AG09319 (cell line): Measurements from ENCODE around the gene CELA2A.
"Not testable (repeated sequence)": the region's sequence is repeated elsewhere in the genome, so short reads cannot be mapped to it uniquely, and the experiment has no call there.

Experiments
- DNase-seq: peaks from one replicate; pipeline ENCODE4 v3.0.0-alpha.2; 2010; ENCODE audit warnings: low read depth; ENCODE audit errors: extremely low read depth
- TF ChIP-seq, protein P1 (sequence below): IDR thresholded peaks from 2 replicates; pipeline ENCODE4 v1.5.1; 2011; ENCODE audit warnings: low read depth, mild to moderate bottlenecking, inconsistent platforms, low read length, moderate library complexity

The CELA2A gene

DNA sequence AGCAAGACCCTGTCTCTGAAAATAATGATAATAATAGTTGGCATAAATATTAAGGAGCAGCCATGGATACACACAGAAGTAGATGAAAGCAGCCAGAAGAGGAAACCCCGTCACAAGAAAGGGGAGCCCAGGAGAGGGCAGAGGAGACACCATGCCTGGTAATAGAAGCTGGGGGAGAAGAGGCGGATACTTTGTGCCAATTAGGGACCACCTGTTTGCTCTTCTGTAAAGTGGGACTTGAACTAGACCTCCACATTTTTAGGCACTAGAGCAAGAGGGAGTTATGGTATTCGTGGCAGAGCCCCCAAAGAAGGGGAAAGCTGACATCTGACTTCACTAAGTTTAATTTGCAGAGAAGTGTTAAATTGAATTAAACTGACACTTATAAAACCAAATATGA lies 31.8 kb downstream of the CELA2A start:
- TF ChIP-seq, protein P1, sequence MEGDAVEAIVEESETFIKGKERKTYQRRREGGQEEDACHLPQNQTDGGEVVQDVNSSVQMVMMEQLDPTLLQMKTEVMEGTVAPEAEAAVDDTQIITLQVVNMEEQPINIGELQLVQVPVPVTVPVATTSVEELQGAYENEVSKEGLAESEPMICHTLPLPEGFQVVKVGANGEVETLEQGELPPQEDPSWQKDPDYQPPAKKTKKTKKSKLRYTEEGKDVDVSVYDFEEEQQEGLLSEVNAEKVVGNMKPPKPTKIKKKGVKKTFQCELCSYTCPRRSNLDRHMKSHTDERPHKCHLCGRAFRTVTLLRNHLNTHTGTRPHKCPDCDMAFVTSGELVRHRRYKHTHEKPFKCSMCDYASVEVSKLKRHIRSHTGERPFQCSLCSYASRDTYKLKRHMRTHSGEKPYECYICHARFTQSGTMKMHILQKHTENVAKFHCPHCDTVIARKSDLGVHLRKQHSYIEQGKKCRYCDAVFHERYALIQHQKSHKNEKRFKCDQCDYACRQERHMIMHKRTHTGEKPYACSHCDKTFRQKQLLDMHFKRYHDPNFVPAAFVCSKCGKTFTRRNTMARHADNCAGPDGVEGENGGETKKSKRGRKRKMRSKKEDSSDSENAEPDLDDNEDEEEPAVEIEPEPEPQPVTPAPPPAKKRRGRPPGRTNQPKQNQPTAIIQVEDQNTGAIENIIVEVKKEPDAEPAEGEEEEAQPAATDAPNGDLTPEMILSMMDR, result no peak
- DNase-seq, result no peak

DNA sequence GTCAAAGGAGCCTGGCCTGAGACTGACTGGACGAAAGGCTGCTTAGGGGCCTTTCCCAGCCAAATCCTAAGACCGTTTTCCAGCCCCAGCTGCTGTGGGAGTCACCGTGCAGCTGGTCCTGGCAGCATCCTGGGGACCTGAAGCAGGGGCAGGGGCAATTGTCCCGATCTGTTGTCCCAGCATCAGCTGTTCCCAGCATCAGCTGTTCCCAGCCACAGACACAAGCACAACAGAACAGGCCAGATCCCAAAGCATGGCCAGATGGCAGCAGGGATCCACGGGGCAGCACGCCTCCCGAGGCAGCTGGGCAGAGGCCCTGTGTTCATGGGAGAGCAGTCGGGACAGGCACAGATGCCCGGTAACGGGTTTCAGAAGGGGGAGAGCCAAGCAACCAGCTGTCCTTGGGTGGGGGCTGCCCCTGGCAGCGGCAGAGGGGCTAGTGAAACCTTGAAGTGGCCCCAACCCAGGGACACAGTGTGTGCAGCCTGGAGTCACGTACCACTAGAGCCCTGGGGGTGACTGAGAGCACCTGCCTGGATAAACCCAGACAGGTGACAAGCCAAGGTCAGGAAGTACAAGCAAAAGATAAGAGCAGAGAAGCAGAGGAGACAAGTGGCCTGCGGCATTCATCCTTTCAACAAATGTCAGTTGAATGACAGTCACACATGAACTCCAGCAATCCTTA lies 32.7 kb downstream of the CELA2A start:
- no peak for DNase-seq
- TF ChIP-seq, protein P1, result no peak

DNA sequence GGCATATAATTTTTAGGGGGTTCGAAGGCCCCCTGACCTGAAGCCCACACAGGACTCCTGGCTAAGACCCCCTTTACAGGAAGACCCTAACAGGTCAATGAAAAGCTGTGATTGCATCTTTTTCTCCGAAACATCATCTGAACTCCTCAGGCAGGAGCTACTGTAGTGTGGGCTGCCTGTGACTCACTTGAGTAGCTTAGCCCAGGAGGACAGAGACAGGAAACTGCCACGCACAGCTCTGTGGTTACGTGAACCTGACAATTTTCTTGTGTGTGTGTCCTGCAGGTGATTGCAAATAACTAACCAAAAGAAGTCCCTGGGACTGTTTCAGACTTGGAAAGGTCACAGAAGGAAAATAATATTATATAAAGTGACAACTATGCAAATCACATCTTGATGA lies 34.5 kb downstream of the CELA2A start:
- DNase-seq, result not testable (repeated sequence)

DNA sequence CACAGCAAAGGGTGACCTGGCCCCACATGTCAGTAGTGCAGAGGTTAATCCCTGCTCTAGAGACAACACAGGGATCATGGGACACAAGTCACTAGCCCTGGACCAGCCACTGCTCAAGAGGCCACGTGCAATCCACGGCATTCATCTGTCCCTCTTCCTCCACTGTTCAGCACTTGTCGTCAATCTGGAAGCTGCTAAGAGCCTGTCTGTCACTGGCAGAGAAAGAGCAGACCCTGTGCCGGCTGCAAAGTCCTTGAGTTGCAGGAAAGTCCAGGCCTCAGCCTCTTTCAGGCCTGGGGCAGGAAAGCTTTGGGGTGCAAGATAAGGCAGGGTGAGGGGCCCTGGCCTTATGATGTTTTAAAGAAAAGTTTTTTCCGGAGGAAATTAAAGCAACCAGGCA lies 36.1 kb downstream of the CELA2A start:
- TF ChIP-seq, protein P1, result no peak

DNA sequence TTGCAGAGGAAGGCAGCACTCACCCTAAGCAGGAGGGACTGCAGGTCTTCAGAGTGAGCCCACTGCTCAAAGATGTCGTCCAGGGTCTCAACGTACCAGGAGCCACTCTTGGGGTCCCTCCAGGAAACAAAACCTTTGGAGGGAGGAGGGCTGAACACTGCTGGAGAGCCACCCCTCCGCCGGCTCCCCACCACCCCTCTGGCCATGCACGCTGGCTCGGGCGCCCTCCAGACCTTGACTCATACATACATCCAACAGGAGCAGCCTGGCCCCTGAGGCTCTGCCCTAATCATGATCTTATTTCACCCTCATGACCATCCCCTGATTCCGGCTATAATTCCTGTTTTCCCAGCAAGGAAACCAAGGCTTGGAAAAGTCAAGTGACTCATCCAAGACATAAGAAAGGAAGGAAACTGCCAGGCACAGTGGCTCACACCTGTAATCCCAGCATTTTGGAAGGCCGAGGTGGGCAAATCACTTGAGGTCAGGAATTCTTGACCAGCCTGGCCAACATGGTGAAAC lies 37.4 kb downstream of the CELA2A start:
- TF ChIP-seq, protein P1, result no peak
- DNase-seq, result no peak

More for the DNA sequence above, 36.1 kb downstream of the CELA2A start:
- no peak for DNase-seq

DNA sequence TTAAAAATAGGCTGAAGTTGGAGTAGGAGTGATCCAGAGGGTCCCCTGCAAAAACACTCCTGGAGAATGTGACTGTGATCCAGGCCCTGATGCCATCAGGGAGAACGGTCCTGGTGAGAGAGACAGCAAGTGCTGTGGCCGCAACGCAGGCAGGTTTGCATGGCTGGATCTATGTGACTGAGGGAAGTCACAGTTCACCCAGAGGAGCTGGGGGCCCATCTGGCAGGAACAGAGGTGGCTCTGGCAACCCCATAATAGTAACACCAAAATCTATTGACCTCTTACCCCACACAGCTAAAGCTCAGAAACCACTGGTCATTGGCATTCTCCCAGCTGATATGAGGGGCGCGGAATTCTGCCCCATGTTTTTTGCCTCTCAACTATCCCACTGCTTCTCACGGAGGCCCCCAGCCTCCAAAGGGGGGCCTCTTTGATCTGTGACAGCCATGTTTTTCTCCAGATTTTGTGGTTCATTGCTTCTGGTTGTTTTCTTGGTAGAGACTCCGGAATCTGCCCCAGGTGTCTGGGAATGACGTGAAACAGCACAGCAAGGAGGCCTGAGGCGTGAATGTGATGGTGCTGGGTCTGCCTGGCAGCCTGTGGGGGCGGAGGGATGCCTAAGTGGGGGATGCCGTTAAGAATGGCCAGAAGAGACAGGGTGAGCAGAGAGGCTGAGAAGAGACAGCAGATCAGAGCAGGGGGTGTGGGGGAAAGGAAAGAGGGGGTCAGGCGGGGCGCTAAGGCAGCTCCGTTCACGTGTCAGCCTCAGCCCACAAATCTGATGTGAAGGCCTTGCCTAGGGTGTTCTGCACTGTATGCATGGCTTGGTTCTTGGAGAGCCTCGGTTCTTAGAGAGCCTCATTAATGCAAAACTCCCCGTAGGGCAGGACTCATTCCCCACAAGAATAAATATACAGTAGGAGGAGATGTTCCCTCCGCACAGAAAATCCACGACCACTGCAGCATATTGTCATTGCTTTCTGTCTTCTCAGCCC lies 43.9 kb downstream of the CELA2A start:
- TF ChIP-seq, protein P1, result no peak
- no peak for DNase-seq

DNA sequence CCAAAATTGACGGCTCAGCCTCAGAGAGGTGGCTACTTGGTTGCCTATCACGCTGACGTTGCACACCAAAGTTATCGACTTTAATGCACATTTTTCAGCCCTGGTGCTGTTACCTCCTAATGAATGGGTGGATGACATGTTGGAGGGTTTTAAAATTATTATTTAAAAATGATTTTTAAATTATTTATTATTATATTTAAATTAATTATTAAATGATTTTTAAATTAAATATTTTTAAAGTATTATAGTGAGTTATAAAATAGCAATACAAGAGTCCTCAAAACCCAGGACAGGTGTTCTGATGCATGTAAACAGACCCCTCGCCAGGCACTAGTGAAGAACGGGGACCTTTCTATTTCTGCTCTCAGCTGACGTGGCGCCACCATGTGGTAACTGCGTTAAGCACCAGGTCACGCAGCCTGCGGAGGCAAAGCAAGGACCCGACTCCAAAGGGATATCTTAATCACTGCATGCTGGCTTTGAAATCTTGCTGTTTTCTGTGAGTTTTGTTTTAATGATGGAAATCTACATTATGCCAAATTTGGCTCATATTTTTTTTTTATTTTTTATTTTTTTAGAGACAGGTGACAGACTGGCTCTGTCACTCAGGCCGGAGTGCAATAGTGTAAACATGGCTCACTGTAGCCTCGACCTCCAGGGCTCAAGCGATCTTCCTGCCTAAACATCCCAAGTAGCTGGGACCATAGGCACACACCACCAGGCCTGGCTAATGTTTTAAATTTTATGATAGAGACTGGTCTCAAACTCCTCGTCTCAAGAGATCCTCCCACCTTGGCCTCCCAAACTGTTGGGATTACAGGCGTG lies 44.9 kb downstream of the CELA2A start:
- no peak for DNase-seq

More for the DNA sequence above, 44.9 kb downstream of the CELA2A start:
- TF ChIP-seq, protein P1, result peak; percentile 72
